Progenitor cell of endocrine pancreas (in vitro differentiated cells): ENCODE results near the gene RBM17. TPM values are rescaled to one million over a fixed set of nuclear protein-coding genes. Genes with fewer than 3 reads are reported as not detected.

Source experiments
- DNase-seq: peaks from one replicate; pipeline ENCODE4 v3.0.0; 2021; ENCODE audit warnings: low spot score; ENCODE audit not compliant: unreplicated experiment
- H3K27ac Mint-ChIP-seq: 2 replicates; pipeline ENCODE4 v1.8.0; 2021; ENCODE audit warnings: mild to moderate bottlenecking, moderate library complexity, mixed read lengths
- H3K27me3 Mint-ChIP-seq: 2 replicates; pipeline ENCODE4 v1.8.0; 2021; ENCODE audit warnings: mixed read lengths
- H3K36me3 Mint-ChIP-seq: 2 replicates; pipeline ENCODE4 v1.8.0; 2022; ENCODE audit warnings: mixed read lengths; ENCODE audit not compliant: insufficient read depth
- H3K4me1 Mint-ChIP-seq: 2 replicates; pipeline ENCODE4 v1.8.0; 2021; ENCODE audit warnings: low read depth, mixed read lengths
- H3K4me3 Mint-ChIP-seq: 2 replicates; pipeline ENCODE4 v1.8.0; 2021; ENCODE audit warnings: low read depth, mild to moderate bottlenecking, moderate library complexity, mixed read lengths
- H3K9me3 Mint-ChIP-seq: 2 replicates; pipeline ENCODE4 v1.8.0; 2021; ENCODE audit warnings: low read depth, mixed read lengths
- CTCF ChIP-seq: fragments of 200-600 bp; sonication (generic); IDR thresholded peaks from one replicate; pipeline ENCODE4 v1.5.0; 2021; ENCODE audit warnings: antibody characterized with exemption, mild to moderate bottlenecking; ENCODE audit not compliant: unreplicated experiment
- total RNA-seq: library from RNA; stranded (reverse); gene quantifications from 2 replicates; pipeline ENCODE4 v1.2.1, GENCODE V29; 2021

The RBM17 gene
- total RNA-seq, 1 donor from 2014 or later = 122 TPM

- DNase-seq = no peak
- Mint-ChIP-seq H3K27me3 (peaks cover 36% of the 10 kb centered on the region), H3K36me3 (no peaks in the 10 kb centered on the region), H3K4me3 (no peak overlapping the region), H3K9me3 (no peaks in the 10 kb centered on the region), H3K4me1 (no peaks in the 10 kb centered on the region), H3K27ac (no peak overlapping the region)
- TF ChIP-seq CTCF = no peak
Observed at GRCh38 chr10:6070660-6071059, 18.2 kb upstream of the RBM17 start.

DNA sequence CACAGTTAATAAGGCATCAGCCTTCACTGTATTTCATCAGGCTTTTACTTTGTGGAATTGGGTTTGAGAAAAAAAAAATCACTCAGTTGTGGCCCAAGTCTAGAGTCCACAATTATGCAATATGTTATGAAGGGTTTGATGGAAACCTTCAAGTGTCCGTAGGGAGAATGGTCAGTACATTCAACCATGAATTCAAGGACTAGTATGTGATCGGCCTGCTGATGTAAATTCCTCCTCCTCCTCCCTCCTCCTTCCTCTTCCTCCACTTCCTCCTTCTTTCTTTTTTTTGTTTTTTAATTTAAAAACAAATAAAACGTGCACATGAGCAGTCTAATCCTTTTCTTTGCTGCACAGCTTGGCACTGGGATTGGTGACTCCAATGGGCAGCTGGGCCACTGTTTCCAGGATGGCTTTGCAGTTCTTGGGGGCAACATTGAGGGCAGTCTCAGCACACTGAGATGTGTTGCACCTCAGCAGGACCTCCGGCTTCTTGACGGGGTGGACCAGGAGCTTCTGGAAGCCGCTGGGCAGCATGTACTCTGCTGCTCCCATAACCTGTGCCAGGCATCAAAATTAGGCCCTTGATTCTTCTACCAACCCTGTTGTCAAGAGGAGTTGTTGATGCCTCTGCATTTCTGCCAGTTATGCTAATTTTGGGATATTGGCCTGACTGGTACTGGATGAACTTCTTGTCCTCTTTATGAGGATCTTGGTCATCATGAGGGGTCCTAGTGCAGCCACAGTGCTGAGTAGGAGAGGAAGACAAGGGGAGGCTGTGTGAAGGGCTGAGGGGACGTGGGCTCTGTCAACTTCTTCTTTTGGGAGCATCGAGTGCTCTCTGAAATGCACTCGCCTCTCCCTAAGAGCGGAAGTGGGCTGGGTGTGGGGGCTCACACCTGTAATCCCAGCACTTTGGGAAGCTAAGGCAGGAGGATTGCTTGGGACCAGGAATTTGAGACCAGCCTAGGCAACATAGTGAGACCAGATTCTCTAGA, 17.4 kb upstream of the RBM17 start:
- Mint-ChIP-seq H3K4me1 (no peaks in the 10 kb centered on the region), H3K4me3 (no peak overlapping the region), H3K9me3 (no peaks in the 10 kb centered on the region), H3K36me3 (no peaks in the 10 kb centered on the region), H3K27ac (no peak overlapping the region), H3K27me3 (peaks cover 33% of the 10 kb centered on the region)
- no peak for DNase-seq
- TF ChIP-seq CTCF = no peak

DNA sequence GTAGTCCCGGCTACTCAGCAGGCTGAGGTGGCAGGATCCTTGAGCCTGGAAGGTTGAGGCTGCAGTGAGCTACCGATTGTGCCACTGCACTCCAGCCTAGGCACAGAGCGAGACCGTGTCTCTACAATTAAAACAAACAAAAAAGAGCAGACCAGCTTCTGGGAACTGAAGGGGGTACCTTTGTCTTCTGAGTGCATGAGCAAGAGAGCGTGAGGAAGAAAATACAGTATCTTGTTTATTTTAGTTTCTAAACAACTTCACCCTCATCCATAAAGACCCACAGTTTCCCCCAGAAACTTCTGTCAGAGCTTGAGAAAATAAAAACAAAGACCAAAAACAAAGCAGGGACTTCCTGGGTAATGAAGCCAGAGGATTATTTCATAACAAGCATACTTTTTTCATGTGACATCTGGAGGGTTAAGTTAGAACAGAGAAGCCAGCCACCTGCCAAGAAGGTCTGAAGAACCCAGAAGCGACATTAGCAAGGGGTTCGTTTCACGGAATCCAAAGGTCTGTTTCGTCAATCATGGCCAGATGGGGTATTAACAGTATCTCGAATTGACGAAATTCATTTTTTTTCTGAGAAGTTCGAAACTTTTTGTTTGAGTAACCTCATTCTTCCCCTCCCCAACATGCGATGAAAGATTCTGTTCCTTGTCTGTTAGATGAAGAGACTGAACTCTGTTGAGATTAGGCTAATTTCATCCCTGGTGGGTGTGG, 16.5 kb upstream of the RBM17 start:
- peaks cover 36% of the 10 kb centered on the region for H3K27me3 Mint-ChIP-seq

DNA sequence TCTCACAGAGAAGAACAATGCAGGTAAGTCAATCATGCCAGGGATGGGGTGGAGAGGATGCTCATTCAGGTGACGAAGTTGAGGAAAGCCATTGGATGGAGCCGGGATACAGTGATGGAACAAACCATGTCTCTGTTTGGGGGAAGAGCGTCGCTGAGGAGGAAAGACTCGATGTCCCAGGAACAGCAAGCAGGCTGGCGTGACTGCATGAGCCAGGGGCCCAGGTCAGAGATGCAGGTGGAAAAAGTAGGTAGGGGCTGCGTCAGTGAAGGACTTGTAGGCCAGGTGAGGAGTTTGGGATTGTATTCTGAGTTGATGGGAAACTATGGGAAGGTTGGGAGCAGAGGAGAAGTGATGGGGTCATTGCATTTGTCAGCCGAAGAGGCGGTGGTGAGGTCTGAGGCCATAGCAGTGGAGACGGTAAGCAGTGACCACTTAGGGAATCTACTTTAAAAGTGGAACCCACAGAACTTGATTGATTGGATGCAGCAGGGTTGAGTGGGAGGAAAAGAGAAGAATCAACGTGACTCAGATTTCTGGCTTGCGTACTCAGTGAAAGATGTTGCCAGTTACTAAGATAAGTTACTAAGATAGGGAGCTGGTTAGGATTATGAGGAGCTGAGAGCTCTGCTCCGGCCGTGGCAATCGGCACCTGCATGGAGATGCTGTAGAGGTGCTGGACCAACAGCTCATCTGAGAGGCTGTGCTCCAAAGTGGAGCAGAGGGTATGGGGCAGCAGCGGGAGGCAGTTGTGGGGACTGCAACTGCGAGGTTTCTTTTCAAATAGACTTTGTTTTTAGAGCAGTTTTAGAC, 14.1 kb upstream of the RBM17 start:
- Mint-ChIP-seq H3K36me3 (no peaks in the 10 kb centered on the region), H3K27me3 (peaks cover 35% of the 10 kb centered on the region), H3K27ac (no peak overlapping the region), H3K9me3 (no peaks in the 10 kb centered on the region), H3K4me1 (no peaks in the 10 kb centered on the region), H3K4me3 (no peak overlapping the region)
- DNase-seq = no peak
- TF ChIP-seq CTCF = no peak

More for the DNA sequence above, 16.5 kb upstream of the RBM17 start:
- H3K9me3 Mint-ChIP-seq = no peaks in the 10 kb centered on the region
- DNase-seq = no peak
- no peak overlapping the region for H3K4me3 Mint-ChIP-seq
- H3K36me3 Mint-ChIP-seq = no peaks in the 10 kb centered on the region
- H3K27ac Mint-ChIP-seq = no peak overlapping the region
- TF ChIP-seq CTCF = no peak
- H3K4me1 Mint-ChIP-seq = no peaks in the 10 kb centered on the region
